Measurements from ENCODE around the gene HOXB7. TPM values are rescaled to one million over a fixed set of nuclear protein-coding genes. Genes with fewer than 3 reads are reported as not detected.

Gene HOXB7
- total and polyA plus RNA-seq, 2 of the 13 experiments (the other 11 are each of a cell fraction or from before 2014, with no cell fraction given) = 0.04 TPM; not detected in 1

DNA sequence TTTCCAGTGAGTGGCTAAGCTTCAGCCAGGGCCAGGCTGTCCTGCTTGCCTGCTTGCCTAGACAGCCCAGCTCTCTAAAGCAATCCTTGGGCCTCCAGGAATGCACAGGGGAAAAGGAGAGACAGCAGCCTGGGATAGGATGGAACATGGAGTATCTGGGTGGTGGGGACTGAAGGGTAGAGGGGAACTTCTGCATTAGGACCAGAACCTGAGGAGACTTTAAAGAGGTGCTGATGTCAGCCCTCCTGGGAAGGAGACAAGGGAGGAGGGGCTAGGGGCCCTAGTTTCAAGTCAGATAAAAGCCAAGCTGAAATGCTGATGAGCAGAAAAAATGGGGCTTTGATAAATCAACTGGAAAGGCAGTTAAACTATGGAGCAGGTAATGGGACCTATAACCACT lies 1.8 kb downstream of the HOXB7 start:
- Histone ChIP-seq H3K27ac (ENCODE audit: extremely low read length, insufficient read depth, low read length) (no peak overlapping the region), H3K9ac (ENCODE audit: insufficient read depth, low read depth, low read length) (no peak overlapping the region), H3K4me1 (ENCODE audit: insufficient read depth, low read length) (peaks cover 23% of the 10 kb centered on the region), H4K20me1 (ENCODE audit: insufficient read depth, low read length) (no peaks in the 10 kb centered on the region; the same call in 1 of the 2 replicates), H3K9me3 (ENCODE audit: low read length) (no peaks in the 10 kb centered on the region), H3K27me3 (ENCODE audit: control insufficient read depth in 1 of 2, insufficient read depth in 2 of 2, low read length in 2 of 2) (peaks cover 21 to 95% of the 10 kb centered on the region in 2 experiments; a peak in 4 of 5 replicates), H3K36me3 (replicated peaks in 1 of 2; ENCODE audit: control insufficient read depth in 1 of 2, insufficient read depth in 2 of 2, low read length in 2 of 2) (no peaks in the 10 kb centered on the region), H2AFZ (ENCODE audit: low read length) (no peak overlapping the region), H3K4me3 (replicated peaks in 1 of 3; ENCODE audit: insufficient read depth in 1 of 3, low read depth in 2 of 3, low read length in 3 of 3) (no peak overlapping the region), H3K4me2 (ENCODE audit: low read depth, low read length) (no peak overlapping the region), H3K79me2 (ENCODE audit: insufficient read depth, low read length) (no peaks in the 10 kb centered on the region)
- intact Hi-C loops (cut with micrococcal nuclease; ENCODE audit: unreplicated experiment) (no loop called here), in situ Hi-C loops (cut with HindIII; ENCODE audit: extremely low pct_ligation_motif_present, low pct_unique_long_range_greater_than_20kb) (no loop called here)
- TF ChIP-seq MIER3 (CRISPR knock-in tag; IDR thresholded peaks at IDR 0.05; ENCODE audit: borderline replicate concordance) (no peak), EZH2 (conservative IDR thresholded peaks at IDR 0.05; ENCODE audit: low read depth, low read length) (0 out of 2 replicates have a peak, but pooled peaks have one; percentile 26)
- DNase-seq (ENCODE audit: low spot score) = no peak
- ATAC-seq = no peak
- ChIA-PET CTCF (ENCODE audit: low intra/inter-chr PET ratio, low total read pairs) (no interaction called here), POLR2A (no interaction called here)
- no peak for FAIRE-seq
- BruUV-seq (replicated peaks) = no TSS peak

DNA sequence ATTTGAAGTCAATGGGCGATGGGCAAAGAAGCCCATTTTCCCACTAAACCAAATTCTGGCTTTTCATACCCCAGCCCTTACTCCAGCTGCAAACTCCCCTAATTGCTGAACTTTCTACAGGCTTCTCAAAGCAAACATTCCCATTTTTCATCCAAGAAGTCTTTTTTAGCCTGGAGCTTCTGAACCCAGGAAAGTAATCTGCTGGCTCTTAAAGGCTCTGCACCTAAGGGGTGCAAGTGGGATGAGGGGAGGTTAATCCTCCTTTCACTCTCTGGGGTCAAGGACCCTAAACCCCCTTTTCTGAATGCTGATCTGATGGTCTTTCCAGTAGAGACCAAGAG lies 2.4 kb downstream of the HOXB7 start:
- H3K4me3 ChIP-seq (replicated peaks in 1 of 3; ENCODE audit: insufficient read depth in 1 of 3, low read depth in 2 of 3, low read length in 3 of 3) = no peak overlapping the region
- intact Hi-C loops (cut with micrococcal nuclease; ENCODE audit: unreplicated experiment) (no loop called here), in situ Hi-C loops (cut with HindIII; ENCODE audit: extremely low pct_ligation_motif_present, low pct_unique_long_range_greater_than_20kb) (no loop called here)
- no peak for TF ChIP-seq FOXJ3 (CRISPR knock-in tag; IDR thresholded peaks at IDR 0.05; ENCODE audit: borderline replicate concordance)
- no peak for TF ChIP-seq ZBTB7B (CRISPR knock-in tag; IDR thresholded peaks at IDR 0.05)
- TF ChIP-seq MIXL1 (CRISPR knock-in tag; IDR thresholded peaks at IDR 0.05) = no peak
- TF ChIP-seq, protein P1, sequence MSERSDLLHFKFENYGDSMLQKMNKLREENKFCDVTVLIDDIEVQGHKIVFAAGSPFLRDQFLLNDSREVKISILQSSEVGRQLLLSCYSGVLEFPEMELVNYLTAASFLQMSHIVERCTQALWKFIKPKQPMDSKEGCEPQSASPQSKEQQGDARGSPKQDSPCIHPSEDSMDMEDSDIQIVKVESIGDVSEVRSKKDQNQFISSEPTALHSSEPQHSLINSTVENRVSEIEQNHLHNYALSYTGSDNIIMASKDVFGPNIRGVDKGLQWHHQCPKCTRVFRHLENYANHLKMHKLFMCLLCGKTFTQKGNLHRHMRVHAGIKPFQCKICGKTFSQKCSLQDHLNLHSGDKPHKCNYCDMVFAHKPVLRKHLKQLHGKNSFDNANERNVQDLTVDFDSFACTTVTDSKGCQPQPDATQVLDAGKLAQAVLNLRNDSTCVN (CRISPR knock-in tag; IDR thresholded peaks at IDR 0.05; ENCODE audit: borderline replicate concordance) = no peak
- no peaks in the 10 kb centered on the region for H3K79me2 ChIP-seq (ENCODE audit: insufficient read depth, low read length)
- POLR2A ChIA-PET = no interaction called here
- H3K4me1 ChIP-seq (ENCODE audit: insufficient read depth, low read length) = peaks cover 23% of the 10 kb centered on the region
- no peaks in the 10 kb centered on the region for H3K9me3 ChIP-seq (ENCODE audit: low read length)
- CTCF ChIA-PET (ENCODE audit: low intra/inter-chr PET ratio, low total read pairs) = no interaction called here
- DNase-seq (ENCODE audit: low spot score) (no peak), FAIRE-seq (no peak), ATAC-seq (no peak)
- no peaks in the 10 kb centered on the region for H3K36me3 ChIP-seq (replicated peaks in 1 of 2; ENCODE audit: control insufficient read depth in 1 of 2, insufficient read depth in 2 of 2, low read length in 2 of 2)
- H3K27me3 ChIP-seq (ENCODE audit: control insufficient read depth in 1 of 2, insufficient read depth in 2 of 2, low read length in 2 of 2) = peaks cover 23 to 95% of the 10 kb centered on the region in 2 experiments; a peak in 4 of 5 replicates
- no peak overlapping the region for H3K27ac ChIP-seq (ENCODE audit: extremely low read length, insufficient read depth, low read length)
- H3K4me2 ChIP-seq (ENCODE audit: low read depth, low read length) = no peak overlapping the region
- BruUV-seq (replicated peaks) = no TSS peak
- H3K9ac ChIP-seq (ENCODE audit: insufficient read depth, low read depth, low read length) = no peak overlapping the region
- 63% methylated on average over 1 of the region's 1 CpG for WGBS (ENCODE audit: low lambda C conversion rate)
- no peaks in the 10 kb centered on the region; the same call in 1 of the 2 replicates for H4K20me1 ChIP-seq (ENCODE audit: insufficient read depth, low read length)
- no peak overlapping the region for H2AFZ ChIP-seq (ENCODE audit: low read length)

Data from HepG2 (cell line).